Hepatocyte (in vitro differentiated cells): ENCODE data around the gene NAA20. TPM values are rescaled to one million over a fixed set of nuclear protein-coding genes. Genes with fewer than 3 reads are reported as not detected.

ENCODE experiments used
- DNase-seq: peaks from one replicate; pipeline ENCODE4 v3.0.0-alpha.2; 2016; ENCODE audit warnings: low spot score
- H2AFZ ChIP-seq: fragments of 200-600 bp; sonication (generic); 2 replicates; pipeline ENCODE4 v1.6.0; 2016; ENCODE audit warnings: antibody characterized with exemption, mild to moderate bottlenecking
- H3K27ac ChIP-seq: fragments of 200-600 bp; sonication (generic); 2 replicates; pipeline ENCODE4 v1.5.1; 2016; ENCODE audit warnings: mild to moderate bottlenecking
- H3K27me3 ChIP-seq: fragments of 200-600 bp; sonication (generic); 2 replicates; pipeline ENCODE4 v1.6.1; 2016
- H3K36me3 ChIP-seq: fragments of 200-600 bp; sonication (generic); replicated peaks from 2 replicates; pipeline ENCODE4 v1.5.1; 2016; ENCODE audit warnings: low read depth; ENCODE audit not compliant: insufficient read depth
- H3K4me1 ChIP-seq: fragments of 200-600 bp; sonication (generic); 2 replicates; pipeline ENCODE4 v1.5.1; 2016; ENCODE audit warnings: mild to moderate bottlenecking, moderate library complexity; ENCODE audit not compliant: insufficient read depth
- H3K4me2 ChIP-seq: fragments of 200-600 bp; sonication (generic); 2 replicates; pipeline ENCODE4 v1.6.0; 2016
- H3K4me3 ChIP-seq: fragments of 200-600 bp; sonication (generic); 2 replicates; pipeline ENCODE4 v1.5.1; 2016; ENCODE audit warnings: mild to moderate bottlenecking
- H3K79me2 ChIP-seq: fragments of 200-600 bp; sonication (generic); 2 replicates; pipeline ENCODE4 v1.6.0; 2017; ENCODE audit warnings: mild to moderate bottlenecking
- H3K9me2 ChIP-seq: fragments of 200-600 bp; sonication (generic); replicated peaks from 2 replicates; pipeline ENCODE4 v1.6.0; 2017; ENCODE audit warnings: mild to moderate bottlenecking; ENCODE audit not compliant: insufficient read depth
- H3K9me3 ChIP-seq: fragments of 200-600 bp; sonication (generic); 2 replicates; pipeline ENCODE4 v1.5.1; 2016; ENCODE audit warnings: low read depth, mild to moderate bottlenecking
- H4K20me1 ChIP-seq: fragments of 200-600 bp; sonication (generic); 2 replicates; pipeline ENCODE4 v1.6.0; 2016; ENCODE audit warnings: mild to moderate bottlenecking; ENCODE audit not compliant: insufficient read depth, poor library complexity, severe bottlenecking
- EZH2 ChIP-seq: fragments of 200-600 bp; sonication (generic); IDR thresholded peaks from 2 replicates; pipeline ENCODE4 v1.6.1; 2016; ENCODE audit warnings: antibody characterized with exemption, mild to moderate bottlenecking, borderline replicate concordance
- EZH2phosphoT487 ChIP-seq: fragments of 200-600 bp; sonication (generic); IDR thresholded peaks from one replicate; pipeline ENCODE4 v1.6.1; 2018; ENCODE audit warnings: antibody characterized with exemption, mild to moderate bottlenecking, low read depth, moderate library complexity; ENCODE audit not compliant: unreplicated experiment, severe bottlenecking
- WGBS: methylation state at CpG from one replicate; pipeline ENCODE4 v1.1.6; 2016; ENCODE audit warnings: low lambda C conversion rate; ENCODE audit errors: missing lambda C conversion rate; 5-methylcytosine and 5-hydroxymethylcytosine counted together
- polyA plus RNA-seq: library from polyadenylated mRNA; unstranded; fragments of >200 nt; fragmentation: Nextera tagmentation; extraction: Ambion mirVana; gene quantifications from 2 replicates; pipeline ENCODE4 v1.2.1, GENCODE V29; 2016
- total RNA-seq: library from RNA; depleted of rRNA; stranded (reverse); fragments of >200 nt; gene quantifications from 2 replicates; pipeline ENCODE4 v1.2.3, GENCODE V29; 2014
- TF ChIP-seq, protein P1 (sequence below): fragments of 200-600 bp; sonication (generic); IDR thresholded peaks from 2 replicates; pipeline ENCODE4 v1.5.1; 2016; ENCODE audit warnings: antibody characterized with exemption, mild to moderate bottlenecking; ENCODE audit not compliant: poor library complexity

Gene NAA20
- total and polyA plus RNA-seq, 2 experiments from 2014 or later: 66.1 to 126 TPM

DNA sequence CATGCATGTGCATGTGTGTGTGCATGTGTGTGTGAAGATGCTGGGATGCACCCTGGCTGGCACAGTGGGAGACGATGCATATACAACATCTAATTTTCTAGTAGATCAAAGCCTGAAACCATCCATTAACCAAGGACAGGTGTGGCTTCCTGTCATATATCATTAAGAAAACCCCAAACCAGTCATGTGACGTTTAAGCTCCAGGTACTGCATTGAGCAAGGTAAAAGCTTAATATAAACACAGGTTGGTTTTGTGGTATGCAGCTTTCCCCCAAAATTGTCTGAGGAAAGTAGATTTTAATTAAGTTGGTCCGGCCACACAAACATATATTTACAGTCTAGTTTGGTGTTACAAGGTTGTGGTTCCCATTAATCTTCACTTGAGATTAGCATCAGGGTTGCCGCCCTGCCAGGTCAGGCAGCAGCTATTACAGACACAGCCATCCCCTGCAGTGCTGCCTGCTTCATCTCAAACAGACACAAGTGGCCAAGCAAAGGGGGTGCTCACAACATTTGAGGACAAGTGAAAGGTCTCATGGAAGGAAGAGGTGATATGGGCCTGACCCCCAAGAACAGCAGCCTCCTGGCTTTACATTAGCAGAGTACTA, 48.6 kb upstream of the NAA20 start:
- Histone ChIP-seq H3K4me2 (no peak overlapping the region), H3K27ac (no peak overlapping the region), H4K20me1 (no peaks in the 10 kb centered on the region), H3K27me3 (no peaks in the 10 kb centered on the region), H3K79me2 (no peaks in the 10 kb centered on the region), H3K9me2 (no peaks in the 10 kb centered on the region), H3K4me1 (peaks cover 46% of the 10 kb centered on the region), H3K4me3 (no peak overlapping the region), H3K9me3 (no peaks in the 10 kb centered on the region), H2AFZ (no peak overlapping the region), H3K36me3 (no peaks in the 10 kb centered on the region)
- TF ChIP-seq, protein P1, sequence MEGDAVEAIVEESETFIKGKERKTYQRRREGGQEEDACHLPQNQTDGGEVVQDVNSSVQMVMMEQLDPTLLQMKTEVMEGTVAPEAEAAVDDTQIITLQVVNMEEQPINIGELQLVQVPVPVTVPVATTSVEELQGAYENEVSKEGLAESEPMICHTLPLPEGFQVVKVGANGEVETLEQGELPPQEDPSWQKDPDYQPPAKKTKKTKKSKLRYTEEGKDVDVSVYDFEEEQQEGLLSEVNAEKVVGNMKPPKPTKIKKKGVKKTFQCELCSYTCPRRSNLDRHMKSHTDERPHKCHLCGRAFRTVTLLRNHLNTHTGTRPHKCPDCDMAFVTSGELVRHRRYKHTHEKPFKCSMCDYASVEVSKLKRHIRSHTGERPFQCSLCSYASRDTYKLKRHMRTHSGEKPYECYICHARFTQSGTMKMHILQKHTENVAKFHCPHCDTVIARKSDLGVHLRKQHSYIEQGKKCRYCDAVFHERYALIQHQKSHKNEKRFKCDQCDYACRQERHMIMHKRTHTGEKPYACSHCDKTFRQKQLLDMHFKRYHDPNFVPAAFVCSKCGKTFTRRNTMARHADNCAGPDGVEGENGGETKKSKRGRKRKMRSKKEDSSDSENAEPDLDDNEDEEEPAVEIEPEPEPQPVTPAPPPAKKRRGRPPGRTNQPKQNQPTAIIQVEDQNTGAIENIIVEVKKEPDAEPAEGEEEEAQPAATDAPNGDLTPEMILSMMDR: no peak
- TF ChIP-seq EZH2: no peak
- DNase-seq: no peak
- 68% methylated on average over 4 of the region's 4 CpGs for WGBS

DNA sequence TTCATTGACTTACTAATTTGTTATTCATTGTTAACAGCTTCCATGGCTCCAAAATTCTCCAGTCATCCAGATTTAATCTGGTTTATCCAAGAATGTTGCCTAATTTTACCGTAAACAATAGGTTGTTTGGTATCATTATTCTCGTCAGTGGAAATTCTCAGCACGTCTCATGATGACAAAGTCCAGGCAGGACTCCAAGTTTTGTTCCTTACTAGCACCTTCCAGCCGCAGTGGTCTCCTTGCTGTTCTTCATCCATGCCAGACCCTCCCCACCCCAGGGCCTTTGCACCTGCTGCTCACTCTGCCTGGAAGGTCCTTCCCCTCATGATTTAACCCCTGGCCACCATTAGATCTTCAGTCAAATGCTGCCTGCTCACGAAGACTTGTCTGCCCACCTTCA, 48.1 kb upstream of the NAA20 start:
- peaks cover 46% of the 10 kb centered on the region for H3K4me1 ChIP-seq
- no peak overlapping the region for H3K4me2 ChIP-seq
- no peak for DNase-seq
- H4K20me1 ChIP-seq: no peaks in the 10 kb centered on the region
- no peak overlapping the region for H3K4me3 ChIP-seq
- no peaks in the 10 kb centered on the region for H3K36me3 ChIP-seq
- H3K27me3 ChIP-seq: no peaks in the 10 kb centered on the region
- 86% methylated on average over 5 of the region's 5 CpGs for WGBS
- no peak overlapping the region for H2AFZ ChIP-seq
- no peaks in the 10 kb centered on the region for H3K9me3 ChIP-seq
- H3K79me2 ChIP-seq: no peaks in the 10 kb centered on the region
- H3K27ac ChIP-seq: no peak overlapping the region
- no peaks in the 10 kb centered on the region for H3K9me2 ChIP-seq
- TF ChIP-seq, protein P1: no peak

DNA sequence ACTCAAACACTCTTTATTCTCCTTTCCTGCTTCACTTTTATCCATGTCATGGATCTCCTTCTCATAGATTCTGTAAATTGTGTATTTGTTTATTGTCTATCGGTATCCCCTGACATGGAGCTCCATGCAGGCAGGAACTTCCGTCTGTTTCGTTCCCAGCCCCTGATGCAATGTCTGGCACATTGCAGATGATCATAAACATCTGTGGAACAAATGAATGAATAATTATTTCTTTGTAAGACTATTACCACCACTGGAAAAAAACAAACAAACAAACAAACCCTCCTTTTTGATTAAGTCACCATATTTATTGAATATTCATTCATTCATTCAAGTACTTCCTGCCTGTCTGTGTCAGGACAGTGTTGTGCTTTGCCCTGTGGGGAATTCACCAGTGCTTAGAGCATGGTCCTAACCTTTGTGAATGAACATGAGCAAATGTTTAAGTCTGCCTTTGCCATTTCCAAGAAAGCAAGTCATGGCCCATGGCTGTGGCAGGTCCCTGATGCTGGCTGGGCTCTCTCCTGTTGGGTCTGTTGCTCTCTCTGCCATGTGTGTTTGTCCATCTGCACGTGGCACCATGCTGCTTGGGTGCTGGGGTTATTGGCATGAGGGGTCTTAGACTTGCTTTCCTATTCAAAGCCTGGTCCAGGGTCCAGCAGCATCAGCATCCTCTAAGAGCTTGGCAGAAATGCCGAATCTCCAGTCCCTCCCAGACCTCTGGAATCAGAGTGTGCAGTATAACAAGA, 47.5 kb upstream of the NAA20 start:
- 92% methylated on average over 5 of the region's 5 CpGs for WGBS
- Histone ChIP-seq H3K4me3 (no peak overlapping the region), H4K20me1 (no peaks in the 10 kb centered on the region), H3K79me2 (no peaks in the 10 kb centered on the region), H3K9me3 (no peaks in the 10 kb centered on the region), H3K27ac (no peak overlapping the region), H3K27me3 (no peaks in the 10 kb centered on the region), H3K4me2 (no peak overlapping the region), H3K36me3 (no peaks in the 10 kb centered on the region), H2AFZ (no peak overlapping the region), H3K9me2 (no peaks in the 10 kb centered on the region), H3K4me1 (peaks cover 44% of the 10 kb centered on the region)
- TF ChIP-seq, protein P1: no peak
- TF ChIP-seq EZH2: no peak
- no peak for TF ChIP-seq EZH2phosphoT487
- no peak for DNase-seq
